AG09319 (cell line): ENCODE results near the gene XRN2.

ENCODE experiments used
- DNase-seq: peaks from one replicate; pipeline ENCODE4 v3.0.0-alpha.2; 2010; ENCODE audit warnings: low read depth; ENCODE audit errors: extremely low read depth
- CTCF ChIP-seq: IDR thresholded peaks from 2 replicates; pipeline ENCODE4 v1.5.1; 2011; ENCODE audit warnings: low read depth, mild to moderate bottlenecking, inconsistent platforms, low read length, moderate library complexity

Gene XRN2

DNA sequence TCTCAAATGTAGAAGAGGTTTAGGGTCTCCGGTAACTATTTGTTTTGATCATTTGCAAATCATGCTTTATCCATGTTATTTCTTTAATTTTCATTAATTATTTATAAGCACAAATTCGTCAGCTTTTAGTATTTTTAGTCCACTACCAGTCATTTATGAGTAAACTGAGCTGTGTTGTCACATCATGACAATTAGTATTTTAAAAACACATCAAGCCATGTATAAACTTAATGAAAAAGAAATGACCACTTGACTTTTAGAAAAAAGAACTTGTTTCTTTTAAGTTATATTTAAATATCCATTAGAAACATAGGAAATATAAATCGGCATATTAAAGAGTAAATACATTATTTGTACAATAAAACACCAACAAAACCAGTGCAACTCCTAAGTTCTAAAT lies 91.4 kb downstream of the XRN2 start:
- no peak for TF ChIP-seq CTCF
- DNase-seq, result no peak

- no peak for TF ChIP-seq CTCF
- DNase-seq, result no peak
Observed at GRCh38 chr20:21395051-21395665, 92.0 kb downstream of the XRN2 start.

DNA sequence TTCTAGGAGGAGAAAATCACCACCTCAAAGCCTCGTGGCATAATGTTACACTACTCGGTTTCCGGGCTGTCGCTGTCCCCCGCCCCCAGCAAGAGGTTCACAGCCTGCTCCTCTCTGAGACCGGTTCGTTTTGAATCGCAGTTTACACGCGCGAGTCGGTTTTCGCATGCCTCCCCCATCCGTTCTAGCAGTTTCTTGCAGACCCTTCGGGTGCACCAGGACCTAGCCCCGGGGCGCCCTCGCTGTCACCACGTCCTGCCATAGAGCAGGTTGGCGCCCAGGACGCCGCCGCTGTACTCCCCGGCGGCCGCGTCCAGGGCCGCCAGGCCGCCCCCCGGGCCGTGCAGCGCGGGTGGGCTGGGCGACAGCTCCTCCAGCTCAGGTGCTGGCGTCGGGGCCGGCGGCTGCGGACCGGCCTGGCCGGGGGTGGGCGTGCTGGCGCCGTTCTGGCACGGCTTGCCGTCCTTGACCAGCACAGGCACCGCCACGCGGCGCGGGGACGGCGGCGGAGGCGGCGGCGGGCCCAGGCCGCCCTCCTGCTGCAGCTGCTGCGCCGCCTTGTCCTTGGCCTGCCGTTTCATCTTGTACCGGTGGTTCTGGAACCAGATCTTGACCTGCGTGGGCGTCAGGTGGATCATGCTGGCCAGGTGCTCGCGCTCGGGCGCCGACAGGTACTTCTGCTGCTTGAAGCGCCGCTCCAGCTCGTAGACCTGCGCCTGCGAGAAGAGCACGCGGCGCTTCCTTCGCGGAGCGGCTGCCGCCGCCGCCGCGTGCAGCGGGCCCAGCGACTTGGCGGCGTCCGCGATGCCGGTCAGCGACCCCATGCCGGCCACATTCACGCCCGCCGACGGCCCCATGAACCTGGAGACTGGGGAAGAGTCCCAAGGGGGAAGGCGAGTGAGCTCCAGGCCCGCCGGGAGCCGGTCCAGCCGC lies 92.8 kb downstream of the XRN2 start:
- no peak for TF ChIP-seq CTCF
- DNase-seq, result no peak

DNA sequence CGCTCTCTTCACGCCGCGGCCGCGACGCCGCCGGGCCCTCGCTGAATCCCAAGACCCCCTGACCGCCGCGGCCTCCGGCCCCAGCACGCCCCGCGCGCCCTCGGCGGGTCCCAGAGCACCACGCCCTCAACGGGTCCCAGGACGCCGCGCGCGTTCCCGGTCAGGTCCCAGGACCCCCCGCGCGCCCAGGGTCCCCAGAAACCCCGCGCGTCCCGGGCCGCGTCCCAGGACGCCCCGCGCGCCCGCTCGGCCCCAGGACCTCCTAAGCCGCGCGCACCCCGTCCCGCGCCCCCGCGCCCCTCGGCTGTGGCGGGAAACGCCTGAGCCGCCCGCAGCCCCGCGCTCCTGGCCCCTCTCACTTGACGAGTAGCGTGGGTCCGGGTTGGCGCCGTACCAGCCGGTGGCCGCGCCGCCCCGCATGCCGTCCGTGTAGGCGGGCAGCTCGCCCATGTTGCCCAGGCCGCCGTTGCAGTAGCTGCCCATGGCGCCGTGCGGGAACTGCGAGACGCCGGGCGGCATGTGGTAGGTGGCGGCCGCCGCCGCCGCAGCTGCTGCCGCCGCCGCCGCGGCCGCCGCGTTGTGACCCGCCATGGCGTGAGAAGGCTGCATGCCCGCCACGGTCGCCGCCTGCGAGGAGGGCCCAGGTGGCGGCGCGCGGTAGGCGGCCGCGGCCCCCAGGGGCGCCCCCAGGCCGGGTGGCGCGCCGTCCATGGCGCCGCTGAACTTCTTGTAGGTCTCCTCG lies 93.6 kb downstream of the XRN2 start:
- no peak for DNase-seq
- no peak for TF ChIP-seq CTCF

DNA sequence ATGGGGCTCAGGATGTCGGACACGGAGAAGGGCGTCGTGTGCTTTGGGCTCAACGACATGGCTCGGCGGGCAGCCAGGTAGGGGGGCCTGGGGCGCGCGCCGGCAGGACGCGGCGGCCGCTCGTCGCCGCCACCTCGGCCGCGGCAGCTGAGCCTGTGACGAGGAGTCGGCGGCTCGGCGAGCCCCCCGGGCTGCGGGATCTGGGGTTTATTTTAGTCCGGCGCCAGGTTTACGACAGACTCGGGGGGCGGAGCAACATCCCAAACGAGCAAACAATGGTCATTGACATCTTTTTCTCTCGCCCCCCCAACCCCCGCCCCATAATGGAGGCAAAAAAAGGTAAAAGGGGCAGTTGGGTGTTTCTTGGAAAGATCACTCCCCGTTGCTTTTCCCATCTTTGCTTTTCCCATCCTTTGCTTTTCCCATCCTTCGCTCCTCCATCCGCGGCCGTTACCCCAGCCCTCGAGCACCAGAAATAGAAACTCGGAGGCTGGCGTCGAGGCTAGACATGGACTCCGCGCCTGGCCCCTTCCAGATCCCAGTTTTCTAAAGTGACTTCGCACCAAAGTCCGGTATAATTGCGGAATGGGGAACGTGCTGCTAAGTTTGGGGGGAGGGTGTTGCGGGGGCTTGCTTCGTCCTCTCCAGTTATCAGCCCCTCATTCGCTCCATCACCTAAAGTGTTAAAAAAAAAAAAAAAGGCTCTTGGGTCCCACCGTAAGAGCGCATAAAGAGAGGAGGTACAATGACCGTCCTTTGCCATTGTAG lies 94.4 kb downstream of the XRN2 start, which contains the start of gene NKX2-4:
TSS of gene NKX2-4 (minus strand) at position 186 of the 768 bp plus-strand sequence. CDS start at position 59, 127 bp downstream.
- no peak for TF ChIP-seq CTCF
- no peak for DNase-seq

- no peak for DNase-seq
- TF ChIP-seq CTCF, result no peak
Observed at GRCh38 chr20:21398109-21399004, 95.2 kb downstream of the XRN2 start.
